HG03039 (cell line): ENCODE measurements around the gene CNTN5.
"Not testable (repeated sequence)": the region's sequence is repeated elsewhere in the genome, so short reads cannot be mapped to it uniquely, and the experiment has no call there.

Experiments used
- ATAC-seq: cut with Tn5 transposase; IDR thresholded peaks from one replicate; pipeline ENCODE4 v1.9.1; 2021; ENCODE audit warnings: mild to moderate bottlenecking, moderate library complexity; ENCODE audit not compliant: unreplicated experiment

Gene CNTN5

DNA sequence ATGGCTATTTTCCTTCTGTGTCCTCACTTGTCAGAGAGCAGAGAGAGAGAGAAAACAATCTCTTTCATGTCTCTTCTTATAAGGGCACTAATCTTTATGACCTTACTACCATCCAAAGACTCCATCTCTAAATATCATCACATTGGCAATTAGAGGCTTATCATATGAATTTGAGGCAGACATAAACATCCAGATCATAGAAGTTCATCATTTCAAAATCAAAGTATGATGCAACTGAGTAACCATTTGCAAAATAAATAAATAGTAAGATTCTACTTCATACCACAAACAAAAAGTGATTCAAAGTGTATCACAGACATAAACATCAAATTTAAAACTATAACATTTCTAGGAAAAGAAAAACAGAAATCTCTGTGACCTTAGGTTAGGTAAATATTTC, 1161.6 kb downstream of the CNTN5 start:
- ATAC-seq = no peak

DNA sequence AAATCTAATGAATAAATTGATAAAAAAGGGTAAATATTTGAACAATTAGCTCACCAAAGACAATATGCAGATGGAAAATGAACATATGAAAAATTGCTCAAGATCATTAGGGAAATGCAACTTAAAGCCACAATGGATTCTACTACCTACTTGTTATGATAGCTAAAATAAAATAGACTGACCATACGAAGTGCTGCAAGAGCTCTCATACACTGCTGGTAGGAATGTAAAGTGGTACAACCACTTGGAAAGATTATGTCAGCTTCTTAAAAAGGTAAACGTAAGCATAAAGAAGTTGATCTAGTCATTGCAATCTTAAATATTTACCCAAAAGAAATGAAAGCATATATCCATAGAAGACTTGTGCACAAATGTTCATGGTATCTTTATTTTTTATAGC, 1162.2 kb downstream of the CNTN5 start:
- no peak for ATAC-seq

DNA sequence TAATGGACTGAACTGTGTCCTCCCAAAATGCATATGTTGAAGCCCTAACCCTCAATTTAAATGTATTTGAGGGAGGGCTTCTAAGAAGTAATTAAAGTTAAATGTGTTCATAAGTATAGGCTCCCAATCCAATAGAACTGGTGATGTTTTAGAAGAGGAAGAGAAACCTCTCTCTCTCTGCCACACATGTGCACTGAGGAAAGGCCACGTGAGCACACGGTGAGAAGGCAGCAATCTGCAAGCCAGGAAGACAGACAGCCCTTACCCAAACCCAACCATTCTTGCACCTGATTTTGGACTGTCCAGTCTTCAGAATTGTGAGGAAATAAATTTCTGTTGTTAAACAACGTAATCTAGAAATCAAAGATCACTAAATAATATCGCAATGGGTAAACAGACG, 1164.8 kb downstream of the CNTN5 start:
- no peak for ATAC-seq

DNA sequence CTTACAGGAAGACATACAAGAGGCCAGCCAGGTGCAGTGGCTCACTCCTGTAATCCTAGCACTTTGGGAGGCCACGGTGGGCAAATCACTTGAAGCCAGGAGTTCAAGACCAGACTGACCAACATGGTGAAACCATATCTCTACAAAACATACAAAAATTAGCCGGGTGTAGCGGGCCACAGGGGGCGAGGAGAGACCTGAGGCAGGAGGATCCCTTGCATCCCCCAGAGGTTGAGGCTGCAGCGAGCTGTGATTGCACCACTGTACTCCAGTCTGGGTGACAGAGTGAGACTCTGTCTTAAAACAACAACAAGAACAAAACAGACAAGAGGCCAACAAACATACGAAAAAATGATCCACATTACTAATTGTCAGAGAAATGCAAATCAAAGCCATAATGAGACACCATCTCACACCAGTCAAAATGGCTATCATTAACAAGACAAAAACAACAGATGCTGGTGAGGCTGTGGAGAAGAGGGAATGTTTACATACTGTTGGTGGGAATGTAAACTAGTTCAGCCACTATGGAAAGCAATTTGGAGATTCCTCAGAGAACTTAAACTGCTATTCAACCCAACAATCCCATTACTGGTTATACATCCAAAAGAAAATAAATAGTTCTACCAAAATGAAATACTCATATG, 1167.5 kb downstream of the CNTN5 start:
- no peak for ATAC-seq

DNA sequence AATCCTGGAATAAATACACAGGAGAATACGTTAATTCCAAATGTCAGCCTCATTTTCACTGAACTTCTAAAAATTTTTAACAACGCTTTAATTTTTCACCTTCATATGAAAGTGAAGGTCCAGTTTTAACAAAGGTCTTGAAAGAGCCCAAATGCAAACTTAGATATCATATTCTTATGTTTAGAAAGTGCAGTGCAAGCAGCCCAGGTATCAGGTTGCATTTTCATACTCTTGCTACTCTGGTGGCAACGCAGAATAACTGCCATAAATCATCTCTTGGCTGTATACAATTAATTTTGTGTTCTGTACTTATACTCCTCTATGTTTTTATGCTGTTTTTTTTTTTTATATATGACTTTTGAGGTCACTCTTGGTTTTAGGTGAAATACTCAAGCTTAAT, 1169.6 kb downstream of the CNTN5 start:
- no peak for ATAC-seq

DNA sequence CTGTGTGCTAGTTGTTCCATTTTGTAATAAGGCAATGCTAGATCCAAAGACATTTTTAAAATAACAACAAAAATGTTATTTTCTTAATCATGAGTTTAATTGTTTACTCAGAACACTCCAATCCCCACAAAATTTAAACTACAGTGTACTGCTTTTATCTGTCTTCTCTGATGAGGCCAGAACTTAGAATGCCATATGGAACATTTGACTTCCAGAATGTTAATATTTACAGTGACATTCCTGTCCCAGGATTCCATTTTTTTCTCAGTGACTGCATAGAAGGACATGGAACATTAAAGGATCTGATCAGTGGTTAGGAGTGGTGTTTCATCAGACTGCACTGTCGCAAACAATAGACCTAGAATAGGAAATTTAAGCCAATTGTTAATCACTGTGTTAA, 1171.4 kb downstream of the CNTN5 start:
- ATAC-seq = no peak

DNA sequence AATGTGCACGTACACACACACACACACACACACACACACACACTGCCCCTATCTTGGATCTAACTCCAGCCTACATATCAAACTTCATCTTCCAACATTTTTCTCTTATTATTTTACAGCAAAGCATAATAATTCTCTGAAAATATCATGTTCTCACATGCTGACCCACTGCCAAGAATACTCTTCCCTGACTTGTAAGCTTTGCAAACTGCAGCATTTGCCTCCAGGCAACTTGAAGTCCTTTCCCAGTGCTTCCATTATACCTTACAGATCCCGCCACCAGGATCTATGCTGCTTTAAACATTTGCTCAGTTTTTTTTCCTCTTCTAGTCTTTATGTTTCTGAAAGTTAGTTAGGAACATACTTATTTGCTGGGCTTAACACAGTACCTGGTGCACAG, 1183.0 kb downstream of the CNTN5 start:
- no peak for ATAC-seq

DNA sequence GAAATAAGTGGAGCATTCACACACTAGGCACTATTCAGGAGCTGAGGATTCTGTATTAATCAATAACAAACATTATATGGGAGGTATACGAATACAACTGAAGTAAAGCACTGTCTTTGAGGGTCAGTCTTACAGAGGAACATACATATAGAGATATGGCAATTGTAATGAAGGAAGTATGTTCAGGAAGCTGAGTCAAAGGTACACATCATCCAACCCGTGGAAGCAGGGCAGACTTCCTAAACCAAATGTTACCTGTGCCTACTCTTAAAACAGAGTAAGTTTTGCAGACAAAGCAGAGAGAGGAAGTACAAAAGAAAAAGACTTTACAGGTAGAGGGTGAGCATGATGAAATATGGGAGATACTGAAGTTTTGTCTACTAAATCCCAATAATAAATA, 1185.2 kb downstream of the CNTN5 start:
- ATAC-seq = no peak

DNA sequence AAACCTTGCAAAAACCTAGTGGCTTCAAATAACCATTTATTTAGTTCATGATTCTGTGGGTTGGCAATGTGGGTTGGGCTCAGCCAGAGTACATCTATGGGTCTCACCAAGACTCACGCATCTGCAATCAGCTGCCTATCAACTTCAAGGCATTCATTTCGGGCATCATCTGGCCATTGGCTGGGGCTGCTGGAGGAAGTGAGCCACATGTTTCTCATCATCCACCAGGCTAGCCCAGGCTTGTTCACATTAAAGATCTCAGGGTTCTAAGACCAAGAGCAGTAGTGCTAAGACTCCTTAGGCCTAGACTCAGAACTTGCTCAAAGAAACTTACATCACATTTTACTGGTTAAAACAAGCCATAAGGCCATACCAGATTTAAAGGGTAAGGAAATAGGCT, 1187.5 kb downstream of the CNTN5 start:
- no peak for ATAC-seq

DNA sequence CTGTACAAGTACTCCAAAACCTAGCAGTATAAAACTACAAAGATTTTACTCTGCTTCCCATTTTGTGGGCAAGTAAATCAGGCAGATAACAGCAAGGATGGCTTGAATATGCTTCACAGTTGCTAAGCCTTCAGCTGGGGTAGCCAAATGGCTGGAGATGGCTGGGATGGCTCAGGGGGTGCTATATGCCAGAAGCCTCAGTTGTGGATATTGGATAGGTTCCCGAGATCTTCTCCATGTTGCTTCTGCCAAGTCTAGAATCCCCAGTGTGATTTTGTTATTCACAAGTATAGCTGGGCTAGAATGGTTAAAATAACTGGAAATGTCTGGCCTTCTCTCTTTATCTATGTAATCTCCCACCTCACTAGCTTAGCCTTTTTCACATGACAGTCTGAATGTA, 1194.0 kb downstream of the CNTN5 start:
- no peak for ATAC-seq

DNA sequence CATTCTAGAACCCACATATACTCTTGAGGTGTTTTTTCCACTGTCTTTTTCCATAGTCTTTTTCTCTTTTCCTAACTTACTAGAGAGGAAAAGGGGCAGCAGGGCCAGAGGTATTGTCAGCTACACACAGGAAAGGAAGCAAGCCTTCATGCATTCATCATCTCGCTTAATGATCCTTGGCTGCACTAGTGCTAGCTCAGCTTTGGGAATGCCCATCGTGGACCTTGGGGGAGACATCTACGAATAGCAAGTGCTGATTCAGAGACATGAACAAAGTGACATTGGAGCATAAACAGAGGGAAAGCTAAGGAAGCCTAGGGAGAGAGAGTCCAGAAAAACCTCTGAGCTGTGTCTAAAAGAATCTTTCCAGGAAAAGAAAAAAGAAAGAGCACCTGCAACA, 1200.1 kb downstream of the CNTN5 start:
- ATAC-seq = no peak

DNA sequence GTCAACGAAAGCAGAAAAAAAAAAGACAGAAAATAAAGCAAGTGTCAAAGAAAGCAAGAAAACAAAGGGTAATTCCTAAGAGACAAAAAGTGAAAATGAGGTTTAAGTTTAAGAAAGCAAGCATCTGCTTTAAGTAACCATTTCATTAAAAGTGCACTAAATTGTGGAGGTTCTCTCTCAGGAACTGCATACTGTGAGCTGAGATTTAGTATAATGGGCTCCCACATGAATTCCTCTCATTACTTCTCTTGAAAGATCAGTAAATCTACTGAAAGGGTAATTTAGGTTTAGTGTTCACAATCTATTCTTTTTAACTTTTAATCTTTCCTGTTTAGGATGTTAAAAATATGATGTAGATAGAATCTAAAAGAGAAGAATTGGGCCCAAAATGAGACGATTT, 1201.0 kb downstream of the CNTN5 start:
- no peak for ATAC-seq

DNA sequence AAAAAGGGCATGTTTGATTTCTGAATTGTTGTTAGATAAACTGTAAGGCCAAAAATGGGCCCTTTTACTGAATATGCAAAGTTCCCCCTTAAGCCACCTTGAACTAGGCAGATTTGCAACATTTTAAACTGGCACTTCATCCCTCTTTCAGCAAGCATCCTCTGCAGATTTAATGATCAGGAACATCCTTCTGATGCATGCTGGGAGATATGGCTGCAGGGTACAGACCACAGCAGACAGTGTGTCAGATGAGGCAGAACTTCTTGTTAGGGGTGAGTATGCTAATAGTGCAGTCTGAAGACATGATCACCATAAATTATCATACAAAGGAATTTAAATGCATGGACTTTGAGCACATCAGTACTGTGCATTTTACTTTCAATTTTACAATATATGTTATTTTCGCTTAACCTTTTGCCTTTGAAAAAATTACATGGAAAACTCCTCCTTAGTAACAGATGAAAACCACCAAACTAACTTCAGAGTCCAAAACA, 1203.8 kb downstream of the CNTN5 start:
- no peak for ATAC-seq

DNA sequence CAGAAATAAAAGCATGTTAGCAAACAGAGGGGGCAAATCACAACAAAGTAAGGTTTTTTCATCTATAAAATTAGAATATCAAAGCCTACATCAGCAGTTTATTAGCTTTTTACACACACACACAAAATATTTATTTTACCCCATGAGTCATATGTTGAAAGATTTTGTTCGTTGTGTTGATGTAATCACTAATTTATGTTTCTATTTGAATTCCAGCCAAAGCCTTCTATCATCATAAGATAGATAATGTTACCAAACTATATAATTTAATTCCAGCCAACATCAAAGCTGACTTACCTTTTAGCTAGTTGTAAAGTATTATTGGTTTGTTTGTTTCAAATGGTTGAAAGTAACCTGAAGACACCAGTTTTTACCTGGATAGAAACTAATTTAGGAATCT, 1208.3 kb downstream of the CNTN5 start:
- no peak for ATAC-seq

DNA sequence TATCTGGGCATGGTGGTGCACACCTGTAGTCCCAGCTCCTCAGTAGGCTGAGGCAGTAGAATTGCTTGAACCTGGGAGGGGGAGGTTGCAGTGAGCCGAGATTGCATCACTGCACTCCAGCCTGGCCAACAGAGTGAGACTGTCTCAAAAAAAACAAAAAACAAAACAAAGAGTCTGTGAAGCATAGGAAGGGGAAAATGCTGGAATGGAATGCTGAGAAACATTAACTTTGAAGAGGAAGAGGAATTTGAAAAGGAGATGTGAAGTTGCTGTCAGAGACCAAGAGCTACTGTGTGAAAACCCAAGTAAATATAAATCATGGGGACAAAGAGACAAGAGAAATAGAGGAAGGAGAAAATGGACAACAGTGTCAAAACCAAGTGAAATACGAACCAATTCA, 1211.3 kb downstream of the CNTN5 start:
- ATAC-seq = no peak

DNA sequence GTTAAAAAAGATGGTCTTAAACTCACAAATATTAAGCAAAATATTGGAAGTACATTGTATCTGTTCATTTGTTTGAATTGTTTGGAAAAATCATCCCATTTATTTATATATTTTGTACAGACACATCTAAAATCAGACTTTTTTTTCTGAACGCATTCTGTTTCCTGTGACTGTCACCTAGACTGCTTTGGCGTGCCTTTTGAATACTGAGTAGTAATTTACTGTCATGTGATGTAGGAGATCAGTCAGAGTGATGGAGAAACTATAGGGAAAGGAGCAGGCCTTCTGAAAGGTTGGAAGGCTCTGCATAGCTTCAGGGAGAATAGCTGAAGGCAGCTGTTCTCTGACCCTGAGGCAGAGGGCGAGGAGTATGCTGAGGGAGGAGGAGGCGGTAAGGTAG, 1214.3 kb downstream of the CNTN5 start:
- ATAC-seq = no peak

DNA sequence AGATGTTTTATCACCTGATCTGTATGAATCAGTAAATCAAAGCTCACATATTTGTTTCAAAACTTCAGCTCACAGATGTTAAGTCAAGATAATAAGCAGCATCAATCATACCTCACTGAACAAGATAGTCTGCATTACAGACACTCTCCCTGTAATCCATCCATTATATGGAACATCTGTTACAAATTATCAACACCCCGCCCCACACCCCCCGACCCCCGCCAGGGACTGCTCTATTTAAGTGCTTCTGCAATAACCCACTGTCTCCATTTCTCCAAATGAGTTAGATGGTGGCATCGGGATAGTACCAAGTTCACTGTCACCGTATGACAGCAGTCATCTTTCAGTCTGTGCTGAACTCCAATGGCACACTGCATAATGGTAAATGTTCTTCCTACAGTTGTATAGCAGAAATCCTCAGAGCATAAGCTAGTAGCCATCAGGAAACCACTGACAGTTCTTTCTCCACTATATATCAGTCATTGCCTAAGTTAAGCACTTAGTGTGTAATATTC, 1219.3 kb downstream of the CNTN5 start:
- no peak for ATAC-seq

DNA sequence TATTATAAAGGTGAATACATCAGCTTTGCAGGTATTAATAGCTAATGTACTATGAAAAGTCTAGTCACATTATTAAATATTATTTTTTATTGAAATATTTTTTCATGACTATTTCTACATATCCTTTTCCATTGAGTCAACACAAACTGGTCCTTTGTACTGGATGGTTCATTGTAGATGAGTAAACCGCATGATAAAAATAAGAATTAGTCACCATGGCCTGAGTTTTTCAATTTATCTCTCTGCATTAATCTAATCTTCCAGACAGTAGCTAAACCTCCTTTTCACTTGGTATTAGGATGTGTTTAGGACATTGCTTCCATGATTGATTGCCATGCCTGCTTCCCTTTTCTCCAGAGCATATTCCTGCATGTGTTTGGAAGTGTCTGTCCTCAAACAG, 1227.0 kb downstream of the CNTN5 start:
- ATAC-seq = no peak

DNA sequence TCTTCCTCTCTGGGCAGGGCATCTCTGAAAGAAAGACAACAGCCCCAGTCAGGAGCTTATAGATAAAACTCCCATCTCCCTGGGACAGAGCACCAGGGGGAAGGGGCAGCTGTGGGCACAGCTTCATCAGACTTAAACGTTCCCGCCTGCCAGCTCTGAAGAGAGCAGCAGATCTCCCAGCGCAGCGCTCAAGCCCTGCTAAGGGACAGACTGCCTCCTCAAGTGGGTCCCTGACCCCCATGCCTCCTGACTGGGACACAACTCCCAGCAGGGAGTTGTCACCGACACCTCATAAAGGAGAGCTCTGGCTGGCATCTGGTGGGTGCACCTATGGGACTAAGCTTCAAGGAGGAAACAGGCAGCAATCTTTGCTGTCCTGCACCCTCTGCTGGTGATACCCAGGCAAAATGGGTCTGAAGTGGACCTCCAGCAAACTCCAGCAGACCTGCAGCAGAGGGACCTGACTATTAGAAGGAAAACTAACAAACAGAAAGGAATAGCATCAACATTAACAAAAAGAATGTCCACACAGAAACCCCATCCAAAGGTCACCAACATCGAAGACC, 1236.6 kb downstream of the CNTN5 start:
- not testable (repeated sequence) for ATAC-seq

DNA sequence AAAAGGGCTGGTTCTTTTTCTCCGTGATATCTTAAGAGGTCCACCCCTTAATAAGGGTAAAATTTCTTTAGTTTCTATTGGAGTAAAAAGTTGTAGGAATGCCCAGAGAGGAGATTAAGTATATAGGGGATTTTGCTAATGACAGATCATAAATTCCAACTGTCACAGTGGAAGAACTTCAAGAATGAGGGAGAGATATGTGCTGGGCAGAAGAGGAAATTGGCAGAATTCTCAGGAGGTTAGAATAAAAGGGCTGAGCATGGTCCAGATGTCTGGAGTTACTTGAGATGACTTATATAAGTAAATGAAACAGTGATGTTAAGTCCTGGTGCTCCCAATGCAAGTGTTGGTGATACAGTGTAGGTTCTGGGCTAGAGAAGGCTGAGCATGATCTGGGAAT, 1248.8 kb downstream of the CNTN5 start:
- no peak for ATAC-seq

DNA sequence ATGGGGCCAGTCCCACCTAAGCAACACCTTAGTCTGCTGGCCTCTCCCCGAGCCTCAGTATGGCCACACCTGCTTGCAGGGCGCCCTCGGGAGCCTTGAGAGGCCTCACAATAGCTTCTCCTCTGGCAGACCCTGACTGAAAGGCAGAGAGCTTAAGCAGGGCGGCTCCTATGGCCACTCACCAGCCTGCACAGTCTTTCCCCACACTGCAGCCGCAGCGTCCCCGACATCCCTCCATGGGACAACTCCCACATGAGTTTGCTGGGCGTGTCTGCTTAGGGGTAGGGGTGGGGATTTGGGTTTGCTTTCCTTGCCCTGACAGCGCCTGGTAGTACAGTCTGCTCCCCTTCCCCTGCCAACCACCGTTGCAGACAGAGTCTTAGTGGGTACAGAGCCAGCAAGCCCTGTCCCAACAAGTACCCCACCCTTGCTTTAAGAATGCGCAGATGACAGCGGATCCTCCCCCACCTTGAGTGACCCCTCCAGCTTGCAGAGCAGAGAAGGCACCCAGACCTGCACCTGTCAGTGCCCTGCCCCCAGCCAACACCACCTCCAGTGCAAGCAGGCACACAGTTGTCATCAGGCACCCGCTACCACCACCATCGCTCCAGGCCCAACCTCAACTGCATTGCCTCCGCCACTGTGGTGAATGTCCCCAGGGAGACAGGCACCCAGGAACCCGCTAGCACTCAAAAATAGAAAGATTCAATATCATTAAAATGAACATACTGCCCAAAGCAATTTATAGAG, 1252.5 kb downstream of the CNTN5 start:
- no peak for ATAC-seq

DNA sequence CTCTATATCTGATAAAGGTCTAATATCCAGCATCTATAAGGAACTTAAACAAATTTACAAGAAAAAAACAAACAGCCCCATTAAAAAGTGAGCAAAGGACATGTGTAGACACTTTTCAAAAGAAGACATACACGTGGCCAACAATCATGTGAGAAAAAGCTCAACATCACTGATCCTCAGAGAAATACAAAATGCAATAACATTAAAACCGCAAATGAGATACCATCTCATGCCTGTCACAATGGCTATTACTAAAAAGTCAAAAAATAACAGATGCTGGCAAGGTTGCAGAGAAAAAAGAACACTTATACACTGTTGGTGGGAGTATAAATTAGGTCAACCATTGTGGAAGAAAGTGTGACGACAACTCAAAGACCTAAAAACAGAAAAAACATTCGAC, 1253.7 kb downstream of the CNTN5 start:
- not testable (repeated sequence) for ATAC-seq
